NCI-H524 (cell line): Measurements from ENCODE around the gene ZDHHC6.
"Not testable (repeated sequence)": the region's sequence is repeated elsewhere in the genome, so short reads cannot be mapped to it uniquely, and the experiment has no call there.

Experiments
- DNase-seq, 2 experiments: peaks; one replicate each; lab custom pipeline; 2025; lab: John Stamatoyannopoulos, UW

Gene ZDHHC6

GRCh38 chr10:112442063-112442462, 4.7 kb downstream of the ZDHHC6 start:
- DNase-seq, result no peak

GRCh38 chr10:112441520-112441919, 5.2 kb downstream of the ZDHHC6 start:
- DNase-seq, result no peak

GRCh38 chr10:112438356-112438755, 8.4 kb downstream of the ZDHHC6 start:
- DNase-seq, result no peak

GRCh38 chr10:112434988-112435619, 11.6 kb downstream of the ZDHHC6 start:
- peak in 1 of 2 experiments; percentile 3 for DNase-seq

GRCh38 chr10:112433136-112433535, 13.6 kb downstream of the ZDHHC6 start:
- no peak for DNase-seq

- no peak for DNase-seq
These were observed 17.0 kb downstream of the ZDHHC6 start for GRCh38 chr10:112429654-112430230.

GRCh38 chr10:112429147-112429546, 17.6 kb downstream of the ZDHHC6 start:
- DNase-seq, result no peak

- no peak for DNase-seq
These were observed 20.6 kb downstream of the ZDHHC6 start for GRCh38 chr10:112426111-112426510.

- DNase-seq, result no peak
These were observed 22.1 kb downstream of the ZDHHC6 start for GRCh38 chr10:112424651-112425050.

GRCh38 chr10:112421731-112422130, 25.0 kb downstream of the ZDHHC6 start:
- DNase-seq, result no peak

- DNase-seq, result no peak
These were observed 34.0 kb downstream of the ZDHHC6 start for GRCh38 chr10:112412696-112413095.

- DNase-seq, result no peak
These were observed 37.0 kb downstream of the ZDHHC6 start for GRCh38 chr10:112409755-112410154.

- no peak for DNase-seq
These were observed 37.4 kb downstream of the ZDHHC6 start for GRCh38 chr10:112409299-112409698.

GRCh38 chr10:112407696-112408095, 39.0 kb downstream of the ZDHHC6 start:
- no peak for DNase-seq

- not testable (repeated sequence) for DNase-seq
These were observed 39.9 kb downstream of the ZDHHC6 start for GRCh38 chr10:112406806-112407205.

GRCh38 chr10:112404617-112405016, 42.1 kb downstream of the ZDHHC6 start:
- DNase-seq, result no peak

GRCh38 chr10:112402917-112403316, 43.8 kb downstream of the ZDHHC6 start:
- no peak for DNase-seq

- DNase-seq, result no peak
These were observed 49.1 kb downstream of the ZDHHC6 start for GRCh38 chr10:112397592-112397991.

- DNase-seq, result no peak
These were observed 50.7 kb downstream of the ZDHHC6 start for GRCh38 chr10:112395809-112396530.

- no peak for DNase-seq
These were observed 52.2 kb downstream of the ZDHHC6 start for GRCh38 chr10:112394475-112394875.

GRCh38 chr10:112393827-112394226, 52.9 kb downstream of the ZDHHC6 start:
- DNase-seq, result no peak

- no peak for DNase-seq
These were observed 53.4 kb downstream of the ZDHHC6 start for GRCh38 chr10:112393341-112393740.

- no peak for DNase-seq
These were observed 56.5 kb downstream of the ZDHHC6 start for GRCh38 chr10:112390125-112390703.
